IgD-negative memory B cell (primary cell): ENCODE measurements around the gene GRM7. TPM values are rescaled to one million over a fixed set of nuclear protein-coding genes. Genes with fewer than 3 reads are reported as not detected.
A peak's percentile ranks its signal among the peaks of the same experiment; 100 is the strongest.

Experiments used
- H3K27ac Mint-ChIP-seq, 3 donors: one replicate each; pipeline ENCODE4 v1.8.0; 2020 to 2022; ENCODE audit warnings: mild to moderate bottlenecking in 3 of 3, mixed read lengths in 3 of 3, moderate library complexity in 1 of 3
- H3K27me3 Mint-ChIP-seq: one replicate; pipeline ENCODE4 v1.8.0; 2021; ENCODE audit warnings: mixed read lengths
- H3K36me3 Mint-ChIP-seq: one replicate; pipeline ENCODE4 v1.8.0; 2020; ENCODE audit warnings: mild to moderate bottlenecking, mixed read lengths
- H3K4me1 Mint-ChIP-seq, 3 donors: one replicate each; pipeline ENCODE4 v1.8.0; 2020 to 2022; ENCODE audit warnings: mixed read lengths in 3 of 3, mild to moderate bottlenecking in 1 of 3
- H3K4me3 Mint-ChIP-seq, 4 donors: one replicate each; pipeline ENCODE4 v1.8.0; 2020 to 2022; ENCODE audit warnings: mild to moderate bottlenecking in 4 of 4, mixed read lengths in 4 of 4, moderate library complexity in 3 of 4
- H3K9me3 Mint-ChIP-seq, 3 donors: one replicate each; pipeline ENCODE4 v1.8.0; 2020 to 2021; ENCODE audit warnings: mixed read lengths in 3 of 3, mild to moderate bottlenecking in 1 of 3
- polyA plus RNA-seq: library from polyadenylated mRNA; unstranded; fragments of 300-500 nt; fragmentation: Illumina TruSeq; gene quantifications from one replicate; pipeline ENCODE4 v1.2.3, GENCODE V29; 2021

Gene GRM7
- polyA plus RNA-seq, 1 donor from 2014 or later, result not detected

GRCh38 chr3:7382293-7383010, 521.5 kb downstream of the GRM7 start:
- H3K4me1 Mint-ChIP-seq, result no peaks in the 10 kb centered on the region

GRCh38 chr3:7385635-7386034, 524.7 kb downstream of the GRM7 start:
- H3K9me3 Mint-ChIP-seq, result peaks cover 0 to 2% (median 1%) of the 10 kb centered on the region in 3 donors
- no peaks in the 10 kb centered on the region for H3K27me3 Mint-ChIP-seq
- no peak overlapping the region for H3K27ac Mint-ChIP-seq
- H3K4me3 Mint-ChIP-seq, result no peak overlapping the region
- no peaks in the 10 kb centered on the region for H3K36me3 Mint-ChIP-seq
- no peaks in the 10 kb centered on the region for H3K4me1 Mint-ChIP-seq

More at GRCh38 chr3:7382293-7383010, 521.5 kb downstream of the GRM7 start:
- no peaks in the 10 kb centered on the region for H3K36me3 Mint-ChIP-seq
- H3K27me3 Mint-ChIP-seq, result no peaks in the 10 kb centered on the region
- no peak overlapping the region for H3K27ac Mint-ChIP-seq
- no peak overlapping the region for H3K4me3 Mint-ChIP-seq
- peaks cover 1 to 4% (median 2%) of the 10 kb centered on the region in 3 donors for H3K9me3 Mint-ChIP-seq

DNA sequence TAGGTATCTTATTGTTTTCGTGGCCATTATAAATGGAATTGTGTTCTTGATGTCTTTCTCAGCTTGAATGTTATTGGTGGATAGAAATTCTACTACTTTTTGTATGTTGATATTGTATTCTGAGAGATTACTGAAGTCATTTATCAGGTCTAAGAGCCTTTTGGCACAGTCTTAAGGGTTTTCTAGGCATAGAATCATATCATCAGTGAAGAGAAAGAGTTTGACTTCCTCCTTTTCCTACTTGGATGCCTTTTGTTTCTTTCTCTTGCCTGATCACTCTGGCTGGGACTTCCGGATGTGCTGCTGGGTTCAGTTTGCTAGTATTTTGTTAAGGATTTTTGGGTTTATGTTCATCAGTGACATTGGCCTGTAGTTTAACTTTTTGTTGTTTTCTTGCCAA, 527.1 kb downstream of the GRM7 start:
- H3K9me3 Mint-ChIP-seq, result peaks cover 0 to 3% (median 1%) of the 10 kb centered on the region in 3 donors
- no peaks in the 10 kb centered on the region for H3K27me3 Mint-ChIP-seq
- no peak overlapping the region for H3K4me3 Mint-ChIP-seq
- H3K4me1 Mint-ChIP-seq, result no peaks in the 10 kb centered on the region
- H3K36me3 Mint-ChIP-seq, result no peaks in the 10 kb centered on the region
- H3K27ac Mint-ChIP-seq, result no peak overlapping the region

- Mint-ChIP-seq H3K4me3 (no peak overlapping the region), H3K27ac (peak overlapping the region in 1 of 3 donors; percentile 33), H3K4me1 (no peaks in the 10 kb centered on the region), H3K27me3 (no peaks in the 10 kb centered on the region), H3K36me3 (no peaks in the 10 kb centered on the region), H3K9me3 (peaks cover 0 to 5% (median 4%) of the 10 kb centered on the region in 3 donors)
These were observed 531.3 kb downstream of the GRM7 start for GRCh38 chr3:7392206-7392605.

DNA sequence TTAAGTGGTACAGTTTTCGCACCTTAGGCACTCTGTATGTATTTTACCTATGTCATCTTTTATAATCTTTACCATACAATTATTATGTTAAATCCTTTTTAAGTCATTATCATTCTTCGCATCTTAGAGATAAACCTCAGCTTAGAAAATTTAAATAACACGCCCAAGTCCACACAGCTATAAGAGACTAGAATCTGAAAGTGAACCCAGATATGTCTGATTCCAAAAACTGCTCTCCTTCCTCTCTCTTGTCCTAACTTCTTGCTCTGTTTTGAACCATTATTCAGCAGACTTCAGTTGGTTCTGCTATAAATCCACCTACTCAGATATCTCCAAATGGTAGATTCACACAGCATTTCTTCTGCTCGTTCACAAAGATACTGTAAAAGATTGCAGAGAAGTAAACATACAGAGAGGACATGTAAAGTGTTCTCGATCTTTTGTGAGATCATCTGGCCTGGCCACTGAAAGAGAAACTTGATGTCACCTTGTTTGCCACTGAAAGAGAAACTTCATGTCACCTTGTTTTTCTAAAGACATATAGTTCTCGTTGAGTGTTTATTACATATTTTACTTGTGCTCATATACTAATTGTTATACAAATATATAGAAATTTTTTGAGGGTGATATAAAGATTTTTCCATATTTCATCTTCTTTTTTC, 533.2 kb downstream of the GRM7 start:
- H3K4me3 Mint-ChIP-seq, result no peak overlapping the region
- no peak overlapping the region for H3K27ac Mint-ChIP-seq
- H3K27me3 Mint-ChIP-seq, result no peaks in the 10 kb centered on the region
- peaks cover 0 to 1% (median 0%) of the 10 kb centered on the region in 3 donors for H3K4me1 Mint-ChIP-seq
- H3K36me3 Mint-ChIP-seq, result no peaks in the 10 kb centered on the region
- peaks cover 0 to 4% (median 3%) of the 10 kb centered on the region in 3 donors for H3K9me3 Mint-ChIP-seq

DNA sequence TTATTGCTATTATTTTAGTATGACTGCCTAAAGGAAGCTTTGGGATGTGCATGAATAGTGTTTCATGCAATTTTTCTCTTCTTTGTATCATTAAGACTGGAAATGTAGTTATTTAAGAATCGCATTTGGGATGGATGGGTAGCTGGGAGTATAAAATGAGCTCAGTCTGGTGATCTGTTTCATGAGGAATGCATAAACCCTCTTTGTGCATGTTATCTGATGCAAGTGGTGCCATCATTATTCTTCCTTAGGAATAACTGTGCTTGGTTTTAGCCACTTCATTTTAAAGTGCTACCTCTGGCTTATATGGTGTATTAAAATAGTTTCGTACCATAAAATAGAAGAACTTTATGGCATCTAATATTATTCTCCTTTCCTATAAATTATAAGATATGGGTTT, 535.6 kb downstream of the GRM7 start:
- Mint-ChIP-seq H3K9me3 (peaks cover 0 to 4% (median 2%) of the 10 kb centered on the region in 3 donors), H3K4me1 (peaks cover 0 to 1% (median 0%) of the 10 kb centered on the region in 3 donors), H3K4me3 (no peak overlapping the region), H3K27ac (no peak overlapping the region), H3K27me3 (no peaks in the 10 kb centered on the region), H3K36me3 (no peaks in the 10 kb centered on the region)

DNA sequence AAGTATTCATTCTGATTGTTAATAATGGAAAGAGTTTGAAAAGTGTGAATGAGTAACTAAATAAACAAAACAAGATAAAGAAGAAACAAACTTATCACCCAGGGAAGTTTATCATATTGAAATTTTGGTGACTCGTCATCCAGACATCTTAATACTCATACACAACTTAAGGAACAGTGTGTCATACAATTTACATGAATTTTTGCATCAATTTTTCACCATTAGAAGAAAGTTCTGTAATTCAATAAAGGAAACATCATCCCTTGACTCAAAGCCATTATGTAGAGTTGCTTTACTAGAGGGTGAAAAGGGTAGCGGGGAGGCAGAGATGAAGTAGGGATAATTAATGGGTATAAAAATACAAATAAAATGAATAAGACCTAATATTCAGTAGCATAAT, 536.2 kb downstream of the GRM7 start:
- Mint-ChIP-seq H3K9me3 (peaks cover 0 to 4% (median 2%) of the 10 kb centered on the region in 3 donors), H3K36me3 (no peaks in the 10 kb centered on the region), H3K27me3 (no peaks in the 10 kb centered on the region), H3K27ac (no peak overlapping the region), H3K4me1 (peaks cover 0 to 1% (median 0%) of the 10 kb centered on the region in 3 donors), H3K4me3 (no peak overlapping the region)

DNA sequence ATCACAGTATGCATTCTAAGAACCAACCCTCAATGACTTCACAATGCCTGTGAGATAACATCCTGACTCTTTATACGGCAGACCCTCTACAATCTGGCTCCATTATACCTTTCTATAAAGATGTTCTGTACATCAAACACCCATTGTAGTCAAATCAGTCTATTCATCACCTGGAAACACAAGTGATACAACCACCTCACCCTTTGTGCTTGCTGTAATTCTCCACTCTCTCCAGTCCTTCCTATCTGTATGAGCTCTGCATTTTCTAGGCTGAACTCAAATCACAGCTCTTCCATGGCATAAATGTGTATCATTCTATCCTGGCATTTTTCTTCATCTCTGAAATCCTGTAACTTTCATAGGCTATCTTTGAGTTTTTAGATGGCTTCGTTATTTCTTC, 539.4 kb downstream of the GRM7 start:
- H3K4me1 Mint-ChIP-seq, result peaks cover 0 to 1% (median 0%) of the 10 kb centered on the region in 3 donors
- H3K27me3 Mint-ChIP-seq, result no peaks in the 10 kb centered on the region

GRCh38 chr3:7401418-7401817, 540.5 kb downstream of the GRM7 start:
- no peak overlapping the region for H3K4me3 Mint-ChIP-seq
- H3K27ac Mint-ChIP-seq, result no peak overlapping the region
- H3K27me3 Mint-ChIP-seq, result no peaks in the 10 kb centered on the region
- H3K36me3 Mint-ChIP-seq, result no peaks in the 10 kb centered on the region
- peaks cover 0 to 1% (median 0%) of the 10 kb centered on the region in 3 donors for H3K4me1 Mint-ChIP-seq
- peaks cover 0 to under 1% (median 0%) of the 10 kb centered on the region in 3 donors for H3K9me3 Mint-ChIP-seq

More for the DNA sequence above, 539.4 kb downstream of the GRM7 start:
- Mint-ChIP-seq H3K9me3 (peaks cover 0 to 2% (median 0%) of the 10 kb centered on the region in 3 donors), H3K4me3 (no peak overlapping the region), H3K36me3 (no peaks in the 10 kb centered on the region), H3K27ac (no peak overlapping the region)

GRCh38 chr3:7407107-7407506, 546.2 kb downstream of the GRM7 start:
- no peaks in the 10 kb centered on the region for H3K4me1 Mint-ChIP-seq
- peaks cover 0 to 3% (median 0%) of the 10 kb centered on the region in 3 donors for H3K9me3 Mint-ChIP-seq
- H3K27ac Mint-ChIP-seq, result no peak overlapping the region
- no peaks in the 10 kb centered on the region for H3K36me3 Mint-ChIP-seq
- no peaks in the 10 kb centered on the region for H3K27me3 Mint-ChIP-seq
- no peak overlapping the region for H3K4me3 Mint-ChIP-seq

DNA sequence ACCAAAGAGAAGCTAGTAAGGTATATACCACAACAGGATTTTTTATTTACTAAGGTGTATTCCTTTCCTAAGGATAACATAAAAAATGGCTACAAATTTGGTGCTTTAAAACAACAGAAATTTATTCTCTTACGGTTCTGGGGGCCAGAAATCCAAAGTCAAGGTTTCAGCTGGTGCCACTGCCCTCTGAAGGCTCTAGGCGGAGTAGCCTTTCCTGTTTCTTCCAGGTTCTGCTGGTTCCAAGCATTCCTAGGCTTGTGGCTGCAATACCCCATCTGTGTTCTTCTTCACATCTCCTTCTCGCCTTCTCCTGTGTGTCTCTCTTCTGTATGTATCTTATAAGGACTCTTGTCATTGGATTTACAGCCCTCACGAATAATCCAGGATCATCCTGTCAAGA, 549.9 kb downstream of the GRM7 start:
- Mint-ChIP-seq H3K27ac (no peak overlapping the region), H3K27me3 (no peaks in the 10 kb centered on the region), H3K4me3 (no peak overlapping the region), H3K4me1 (no peaks in the 10 kb centered on the region), H3K36me3 (no peaks in the 10 kb centered on the region), H3K9me3 (peaks cover 0 to 6% (median 0%) of the 10 kb centered on the region in 3 donors)

- Mint-ChIP-seq H3K36me3 (no peaks in the 10 kb centered on the region), H3K27ac (no peak overlapping the region), H3K4me1 (no peaks in the 10 kb centered on the region), H3K9me3 (peaks cover 0 to 3% (median 1%) of the 10 kb centered on the region in 3 donors), H3K27me3 (no peaks in the 10 kb centered on the region), H3K4me3 (no peak overlapping the region)
These were observed 560.1 kb downstream of the GRM7 start for GRCh38 chr3:7421065-7421464.

- Mint-ChIP-seq H3K27ac (no peak overlapping the region), H3K9me3 (peaks cover 1 to 2% (median 2%) of the 10 kb centered on the region in 3 donors), H3K4me1 (peaks cover 0 to under 1% (median 0%) of the 10 kb centered on the region in 3 donors), H3K27me3 (no peaks in the 10 kb centered on the region), H3K4me3 (no peak overlapping the region), H3K36me3 (no peaks in the 10 kb centered on the region)
These were observed 562.1 kb downstream of the GRM7 start for GRCh38 chr3:7423036-7423435.

DNA sequence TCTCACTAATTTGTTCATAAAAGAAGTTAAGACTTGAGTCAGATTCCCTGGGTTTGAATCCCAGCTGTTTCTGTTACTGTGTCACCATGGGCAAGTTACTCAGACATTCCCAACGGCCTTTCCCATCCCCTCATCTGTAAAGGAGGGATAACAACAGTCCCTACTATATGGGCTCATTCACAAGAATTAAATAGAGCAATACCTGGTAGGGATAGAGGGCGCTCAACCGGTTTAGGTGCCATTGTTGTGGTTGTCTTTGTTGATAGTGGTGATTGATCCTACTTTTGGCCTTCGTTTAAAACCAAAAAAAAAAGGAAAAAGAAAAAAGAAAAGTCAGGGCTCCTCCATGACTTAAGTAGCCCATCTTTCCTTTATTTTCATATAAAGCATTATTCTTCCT, 563.1 kb downstream of the GRM7 start:
- peaks cover 0 to 1% (median 0%) of the 10 kb centered on the region in 3 donors for H3K4me1 Mint-ChIP-seq
- H3K9me3 Mint-ChIP-seq, result peaks cover 1 to 7% (median 2%) of the 10 kb centered on the region in 3 donors
- H3K36me3 Mint-ChIP-seq, result no peaks in the 10 kb centered on the region
- no peak overlapping the region for H3K27ac Mint-ChIP-seq
- no peak overlapping the region for H3K4me3 Mint-ChIP-seq
- no peaks in the 10 kb centered on the region for H3K27me3 Mint-ChIP-seq

GRCh38 chr3:7428206-7428718, 567.3 kb downstream of the GRM7 start:
- Mint-ChIP-seq H3K27ac (no peak overlapping the region), H3K4me1 (peaks cover 0 to 1% (median 0%) of the 10 kb centered on the region in 3 donors), H3K9me3 (peaks cover 2 to 13% (median 6%) of the 10 kb centered on the region in 3 donors), H3K36me3 (no peaks in the 10 kb centered on the region), H3K27me3 (no peaks in the 10 kb centered on the region), H3K4me3 (no peak overlapping the region)
